ENCODE measurements around the gene UPK3A.
A peak's percentile ranks its signal among the peaks of the same experiment; 100 is the strongest.
"Not testable (repeated sequence)": the region's sequence is repeated elsewhere in the genome, so short reads cannot be mapped to it uniquely, and the experiment has no call there.

UPK3A gene

DNA sequence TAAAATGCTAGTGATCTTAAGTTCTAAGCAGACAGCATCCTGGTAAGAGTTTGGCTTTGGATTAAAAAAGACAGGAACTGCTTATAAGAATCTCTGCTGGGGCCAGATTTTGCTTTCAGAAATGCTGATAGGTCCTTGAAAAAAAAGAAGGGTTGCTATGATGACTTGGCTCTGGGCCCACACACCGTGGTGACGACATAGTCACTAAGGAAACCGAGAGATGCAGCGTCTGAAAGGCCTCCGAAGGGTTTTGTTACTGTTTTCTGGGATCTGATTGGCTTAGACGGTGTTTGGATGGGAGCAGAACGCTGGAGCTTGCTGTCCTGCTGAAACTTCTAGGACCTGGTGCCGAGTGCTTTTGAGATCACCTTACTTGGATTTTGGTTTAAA, 33.4 kb downstream of the UPK3A start:
- Mint-ChIP-seq H3K4me1 (ENCODE audit: low read depth) (peaks cover 91% of the 10 kb centered on the region), H3K36me3 (ENCODE audit: low read depth) (peaks cover 29% of the 10 kb centered on the region), H3K27me3 (no peaks in the 10 kb centered on the region), H3K9me3 (no peaks in the 10 kb centered on the region), H3K27ac (peak overlapping the region; percentile 98), H3K4me3 (peak overlapping the region; percentile 79)
- peak; percentile 85 for DNase-seq

DNA sequence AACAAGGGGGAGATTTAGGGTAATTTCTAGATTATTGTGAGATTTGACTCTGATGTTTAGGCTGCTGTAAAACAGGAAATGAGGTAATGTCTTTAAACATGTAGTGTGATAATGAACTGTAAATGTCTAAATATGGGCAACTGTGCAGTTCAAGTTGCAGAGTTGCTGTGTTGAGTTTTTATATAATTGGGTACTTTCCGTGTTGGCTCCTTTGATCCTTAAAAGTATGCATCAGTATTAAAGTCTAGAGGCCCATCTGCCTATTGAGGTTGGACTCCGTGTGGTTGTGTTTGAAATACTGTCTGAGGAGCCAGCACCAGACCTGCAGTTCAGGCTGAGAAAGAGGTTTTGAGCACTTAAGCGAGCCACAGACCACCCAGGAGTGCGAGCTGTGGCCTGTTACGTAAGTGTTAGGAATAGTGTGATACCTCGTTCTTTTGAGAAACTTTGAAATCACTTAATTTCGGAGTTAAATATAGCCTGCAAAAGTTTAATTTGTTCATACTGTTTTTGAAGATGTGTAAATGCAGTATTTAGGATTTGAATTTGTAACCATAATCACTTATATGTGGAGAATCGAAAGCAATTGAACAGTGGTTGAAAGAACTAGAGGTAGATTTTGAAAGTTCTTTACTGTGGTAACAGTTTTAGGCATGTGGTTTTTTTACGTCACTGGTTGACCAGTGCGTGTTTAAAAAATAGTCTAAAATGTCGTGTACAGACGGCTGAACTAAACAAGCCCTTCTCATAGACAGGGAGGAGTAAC, 34.0 kb downstream of the UPK3A start:
- Mint-ChIP-seq H3K27ac (peak overlapping the region; percentile 98), H3K27me3 (no peaks in the 10 kb centered on the region), H3K9me3 (no peaks in the 10 kb centered on the region), H3K4me1 (ENCODE audit: low read depth) (peaks cover 93% of the 10 kb centered on the region), H3K4me3 (peak overlapping the region; percentile 79), H3K36me3 (ENCODE audit: low read depth) (peaks cover 33% of the 10 kb centered on the region)
- peak; percentile 56 for DNase-seq

DNA sequence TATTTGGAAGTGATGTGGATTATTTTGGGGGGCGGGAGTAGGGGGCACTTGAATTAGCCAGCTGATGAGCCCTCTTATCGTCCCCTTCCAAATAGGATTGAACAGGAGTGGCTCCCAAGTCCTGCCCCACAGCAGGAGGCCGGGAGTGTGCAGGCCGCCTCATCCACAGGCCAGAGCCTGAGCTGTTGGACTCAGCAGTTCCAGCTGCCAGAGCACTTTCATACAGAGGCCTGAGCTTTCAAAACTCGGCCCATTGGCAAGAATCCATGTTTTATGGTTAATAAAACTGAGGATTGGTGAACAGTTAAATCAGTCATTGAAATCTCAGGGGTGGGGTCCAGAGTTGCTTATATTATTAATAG, 34.6 kb downstream of the UPK3A start:
- Mint-ChIP-seq H3K27me3 (no peaks in the 10 kb centered on the region), H3K36me3 (ENCODE audit: low read depth) (peaks cover 35% of the 10 kb centered on the region), H3K4me1 (ENCODE audit: low read depth) (peaks cover 93% of the 10 kb centered on the region), H3K9me3 (no peaks in the 10 kb centered on the region), H3K27ac (peak overlapping the region; percentile 98), H3K4me3 (peak overlapping the region; percentile 79)
- DNase-seq, result no peak

DNA sequence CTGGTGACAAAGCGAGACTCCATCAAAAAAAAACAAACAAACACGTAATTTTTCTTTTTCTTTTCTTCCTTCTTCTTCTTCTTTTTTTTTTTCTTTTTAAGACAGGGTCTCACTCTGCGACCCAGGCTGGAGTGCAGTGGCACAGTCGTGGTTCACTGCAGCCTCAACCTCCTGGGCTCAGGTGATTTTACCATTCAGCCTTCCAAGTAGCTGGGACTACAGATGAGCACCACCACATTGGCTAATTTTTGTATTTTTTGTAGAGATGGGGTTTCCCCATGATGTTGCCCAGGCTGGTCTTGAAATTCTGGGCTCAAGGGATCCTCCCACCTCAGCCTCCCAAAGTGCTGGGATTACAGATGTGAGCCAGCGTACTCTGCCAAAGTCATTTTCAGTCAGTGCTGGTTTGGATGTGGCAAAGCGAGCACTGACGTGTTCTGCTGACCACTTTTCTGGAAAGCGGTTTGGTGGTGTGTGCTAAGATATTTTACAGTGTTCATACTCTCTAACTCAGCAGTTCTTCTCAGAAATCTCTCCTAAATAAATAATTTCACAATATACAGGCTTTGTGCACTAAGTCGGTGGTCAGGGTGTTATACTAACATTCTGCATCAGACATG, 35.7 kb downstream of the UPK3A start:
- Mint-ChIP-seq H3K36me3 (ENCODE audit: low read depth) (peaks cover 47% of the 10 kb centered on the region), H3K27me3 (no peaks in the 10 kb centered on the region), H3K27ac (peak overlapping the region; percentile 98), H3K4me1 (ENCODE audit: low read depth) (peaks cover 90% of the 10 kb centered on the region), H3K9me3 (no peaks in the 10 kb centered on the region), H3K4me3 (no peak overlapping the region)
- DNase-seq, result no peak

DNA sequence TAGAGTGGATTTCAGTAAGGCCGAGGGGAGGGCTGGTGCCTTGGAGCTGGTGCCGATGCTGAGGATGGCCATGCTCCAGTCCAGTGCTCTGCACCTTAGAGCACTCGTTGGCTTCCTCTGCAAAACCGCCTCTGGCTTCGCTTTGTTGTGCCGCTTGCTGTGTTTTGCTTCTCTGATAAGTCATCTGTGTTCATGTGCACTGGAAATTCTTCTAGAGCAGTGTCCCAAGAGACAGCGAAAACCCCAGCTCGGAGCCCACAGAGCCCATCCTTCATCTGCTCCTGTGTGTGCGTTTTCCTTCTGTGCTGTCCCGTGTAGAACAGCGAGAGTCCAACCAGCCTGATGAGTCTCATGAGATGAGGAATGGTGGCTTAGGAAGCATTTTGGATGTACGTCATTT, 37.1 kb downstream of the UPK3A start:
- no peak overlapping the region for H3K4me3 Mint-ChIP-seq
- H3K4me1 Mint-ChIP-seq (ENCODE audit: low read depth), result peaks cover 78% of the 10 kb centered on the region
- H3K27me3 Mint-ChIP-seq, result no peaks in the 10 kb centered on the region
- peak overlapping the region; percentile 77 for H3K27ac Mint-ChIP-seq
- H3K9me3 Mint-ChIP-seq, result no peaks in the 10 kb centered on the region
- no peak for DNase-seq
- H3K36me3 Mint-ChIP-seq (ENCODE audit: low read depth), result peaks cover 53% of the 10 kb centered on the region

DNA sequence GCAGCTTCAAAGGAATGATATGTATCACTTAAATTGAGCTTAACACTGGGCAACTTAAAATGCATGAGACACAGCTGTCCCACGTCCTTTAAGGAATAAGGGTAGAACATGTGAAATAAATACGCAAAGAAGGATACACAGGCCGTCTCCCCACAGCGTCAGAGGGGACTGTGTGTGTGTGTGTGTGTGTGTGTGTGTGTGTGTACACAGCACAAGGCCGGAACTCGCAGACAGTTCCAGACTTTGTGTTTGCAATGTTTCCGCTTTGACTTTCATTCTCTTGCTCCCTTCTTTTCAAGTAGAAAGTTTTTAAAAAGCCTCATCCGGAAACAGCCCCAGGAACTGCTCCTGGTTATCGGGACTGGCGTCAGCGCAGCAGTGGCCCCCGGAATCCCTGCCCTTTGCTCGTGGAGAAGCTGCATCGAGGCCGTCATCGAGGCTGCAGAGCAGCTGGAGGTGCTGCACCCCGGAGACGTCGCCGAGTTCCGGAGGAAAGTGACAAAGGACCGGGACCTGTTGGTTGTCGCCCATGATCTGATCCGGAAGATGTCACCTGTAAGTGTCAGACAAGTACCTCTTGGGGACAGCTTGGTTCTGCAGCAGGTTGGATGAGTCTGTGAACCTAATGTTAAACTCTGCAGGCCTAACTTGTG, 38.2 kb downstream of the UPK3A start:
- Mint-ChIP-seq H3K27me3 (no peaks in the 10 kb centered on the region), H3K36me3 (ENCODE audit: low read depth) (peaks cover 60% of the 10 kb centered on the region), H3K9me3 (no peaks in the 10 kb centered on the region), H3K4me1 (ENCODE audit: low read depth) (peaks cover 67% of the 10 kb centered on the region), H3K27ac (peak overlapping the region; percentile 77), H3K4me3 (peak overlapping the region; percentile 49)
- no peak for DNase-seq

DNA sequence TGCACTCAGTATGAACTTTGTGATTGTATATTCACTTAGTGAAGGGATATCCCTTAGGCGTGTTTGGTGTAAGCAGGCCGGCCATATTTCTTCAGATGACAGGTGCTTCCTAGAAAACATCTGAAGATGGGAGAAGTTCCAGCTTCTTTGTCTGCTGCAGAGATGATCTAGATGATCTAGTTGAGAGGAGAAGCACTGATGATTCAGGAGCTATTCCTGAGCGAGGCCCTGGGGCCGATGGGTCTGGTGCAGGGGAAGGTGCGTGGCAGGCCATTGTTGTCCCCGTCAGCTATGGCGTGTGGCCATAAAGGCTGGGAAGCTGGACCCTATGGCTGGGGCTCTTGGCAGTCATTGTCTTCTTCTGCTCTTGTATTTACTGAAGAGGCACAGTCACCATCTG, 38.9 kb downstream of the UPK3A start:
- H3K27ac Mint-ChIP-seq, result peak overlapping the region; percentile 78
- no peaks in the 10 kb centered on the region for H3K9me3 Mint-ChIP-seq
- H3K4me1 Mint-ChIP-seq (ENCODE audit: low read depth), result peaks cover 60% of the 10 kb centered on the region
- peaks cover 65% of the 10 kb centered on the region for H3K36me3 Mint-ChIP-seq (ENCODE audit: low read depth)
- DNase-seq, result no peak
- peak overlapping the region; percentile 49 for H3K4me3 Mint-ChIP-seq
- no peaks in the 10 kb centered on the region for H3K27me3 Mint-ChIP-seq

DNA sequence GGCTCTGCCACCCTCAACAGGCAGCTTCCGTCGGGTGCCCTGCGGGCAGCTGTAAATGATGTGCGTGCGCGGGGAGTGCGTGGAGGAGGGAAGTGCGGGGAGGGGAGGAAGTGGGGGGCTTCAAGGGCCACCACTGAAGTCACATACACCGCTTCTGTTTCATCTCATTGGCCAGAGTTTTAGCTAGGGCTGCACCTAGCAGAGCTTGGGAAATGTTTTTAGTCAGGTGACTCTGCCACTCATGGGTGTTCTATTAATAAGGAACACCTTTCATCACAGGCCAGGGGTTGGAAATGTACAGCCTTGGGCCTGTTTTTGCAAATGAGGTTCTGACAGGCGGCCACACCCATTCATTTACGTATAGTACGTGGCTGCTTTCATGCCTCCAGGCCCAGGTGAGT, 39.6 kb downstream of the UPK3A start:
- no peaks in the 10 kb centered on the region for H3K27me3 Mint-ChIP-seq
- H3K9me3 Mint-ChIP-seq, result no peaks in the 10 kb centered on the region
- peak overlapping the region; percentile 24 for H3K4me3 Mint-ChIP-seq
- DNase-seq, result no peak
- H3K4me1 Mint-ChIP-seq (ENCODE audit: low read depth), result peaks cover 60% of the 10 kb centered on the region
- H3K27ac Mint-ChIP-seq, result peak overlapping the region; percentile 78
- H3K36me3 Mint-ChIP-seq (ENCODE audit: low read depth), result peaks cover 72% of the 10 kb centered on the region

DNA sequence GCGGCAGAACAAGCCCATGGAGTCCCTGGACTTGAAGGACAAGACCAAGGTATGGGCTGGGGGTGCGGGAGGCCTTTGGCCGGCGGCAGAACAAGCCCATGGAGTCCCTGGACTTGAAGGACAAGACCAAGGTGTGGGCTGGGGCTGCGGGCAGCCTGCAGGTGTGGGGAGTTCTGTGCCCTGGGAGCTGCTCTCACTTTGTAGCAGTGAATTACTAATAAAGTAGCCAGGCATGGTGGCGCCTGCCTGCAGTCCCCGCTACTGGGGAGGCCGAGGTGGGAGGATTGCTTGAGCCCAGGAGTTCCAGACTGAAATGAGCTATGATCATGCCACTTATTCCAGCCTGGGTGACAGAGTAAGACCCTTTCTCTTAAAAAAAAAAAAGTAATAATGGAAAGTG, 43.5 kb downstream of the UPK3A start:
- H3K36me3 Mint-ChIP-seq (ENCODE audit: low read depth), result peaks cover 88% of the 10 kb centered on the region
- H3K27ac Mint-ChIP-seq, H3K4me3 Mint-ChIP-seq, DNase-seq, H3K9me3 Mint-ChIP-seq, H3K27me3 Mint-ChIP-seq: not testable (repeated sequence)
- H3K4me1 Mint-ChIP-seq (ENCODE audit: low read depth), result peaks cover 29% of the 10 kb centered on the region

DNA sequence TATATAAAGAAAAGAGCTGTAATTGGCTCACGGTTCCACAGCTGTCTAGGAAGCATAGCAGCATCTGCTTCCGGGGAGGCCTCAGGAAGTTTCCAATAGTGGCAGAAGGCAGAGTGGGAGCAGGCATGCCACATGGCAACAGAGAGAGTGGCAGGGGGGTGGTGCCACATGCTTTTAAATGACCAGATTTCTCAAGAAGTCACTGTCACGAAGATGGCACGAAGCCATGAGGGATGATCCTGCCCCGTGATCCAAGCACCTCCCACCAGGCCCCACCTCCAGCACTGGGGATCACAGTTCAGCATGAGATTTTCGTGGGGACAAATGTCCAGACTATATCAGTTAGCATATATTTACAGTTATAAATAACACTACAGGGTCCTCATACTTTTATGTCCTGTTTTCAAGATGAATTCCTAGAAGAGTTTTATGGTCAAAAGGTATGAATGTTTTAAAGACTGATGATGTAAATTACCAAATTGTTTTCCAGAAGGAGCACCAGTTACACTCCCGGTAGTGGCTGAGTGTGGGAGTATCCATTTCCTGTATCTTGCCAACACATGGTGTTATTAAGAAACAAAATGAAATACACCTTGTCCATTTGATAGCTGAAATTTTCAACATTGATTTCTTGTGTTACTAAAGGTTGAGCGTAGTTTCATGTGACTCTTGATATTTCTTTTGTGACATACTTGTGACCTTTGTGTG, 44.2 kb downstream of the UPK3A start:
- no peak for DNase-seq
- Mint-ChIP-seq H3K4me3 (no peak overlapping the region), H3K9me3 (no peaks in the 10 kb centered on the region), H3K36me3 (ENCODE audit: low read depth) (peaks cover 87% of the 10 kb centered on the region), H3K4me1 (ENCODE audit: low read depth) (peaks cover 23% of the 10 kb centered on the region), H3K27me3 (no peaks in the 10 kb centered on the region), H3K27ac (peak overlapping the region; percentile 58)

DNA sequence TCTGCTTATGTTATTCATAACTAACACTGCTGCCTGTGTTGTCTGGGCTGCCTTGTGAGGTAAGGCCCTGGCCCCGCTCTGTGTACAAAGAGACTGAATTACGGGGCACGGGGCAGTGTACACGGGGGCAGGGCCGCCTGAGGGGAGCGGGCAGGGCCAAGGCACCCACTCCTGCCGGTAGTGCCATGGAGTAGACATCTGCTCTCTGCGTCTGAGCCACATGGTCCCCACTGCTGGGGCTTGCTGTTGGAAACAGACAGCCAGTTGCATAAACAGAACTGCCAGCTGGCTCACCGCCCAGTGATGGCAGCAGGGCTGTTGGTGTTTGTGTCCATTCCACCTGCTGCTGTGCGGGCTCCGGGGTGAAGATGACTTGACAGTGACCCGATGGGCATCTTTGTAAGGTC, 44.8 kb downstream of the UPK3A start:
- no peak overlapping the region for H3K4me3 Mint-ChIP-seq
- peaks cover 87% of the 10 kb centered on the region for H3K36me3 Mint-ChIP-seq (ENCODE audit: low read depth)
- DNase-seq, result no peak
- peaks cover 23% of the 10 kb centered on the region for H3K4me1 Mint-ChIP-seq (ENCODE audit: low read depth)
- no peaks in the 10 kb centered on the region for H3K9me3 Mint-ChIP-seq
- peak overlapping the region; percentile 58 for H3K27ac Mint-ChIP-seq
- H3K27me3 Mint-ChIP-seq, result no peaks in the 10 kb centered on the region

DNA sequence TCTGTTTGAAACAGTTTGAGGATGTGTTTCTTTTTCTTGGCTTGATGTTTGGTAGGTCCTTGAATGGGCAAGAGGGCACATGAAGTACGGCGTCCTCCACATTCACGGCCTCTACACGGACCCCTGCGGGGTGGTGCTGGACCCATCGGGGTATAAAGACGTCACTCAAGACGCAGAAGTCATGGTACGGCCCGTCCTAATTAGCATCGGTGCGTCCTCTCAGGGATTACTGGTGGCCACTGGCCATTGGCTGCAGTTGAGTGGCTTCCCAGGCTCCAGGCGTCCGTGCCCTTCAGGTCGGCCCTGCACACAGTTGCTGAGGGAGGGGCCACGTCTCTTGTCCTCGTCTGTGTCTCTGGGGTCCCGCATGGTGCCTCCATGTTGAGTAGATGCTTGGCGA, 45.8 kb downstream of the UPK3A start:
- H3K27me3 Mint-ChIP-seq, result no peaks in the 10 kb centered on the region
- no peak overlapping the region for H3K27ac Mint-ChIP-seq
- H3K9me3 Mint-ChIP-seq, result no peaks in the 10 kb centered on the region
- DNase-seq, result no peak
- peaks cover 87% of the 10 kb centered on the region for H3K36me3 Mint-ChIP-seq (ENCODE audit: low read depth)
- H3K4me1 Mint-ChIP-seq (ENCODE audit: low read depth), result peaks cover 15% of the 10 kb centered on the region
- H3K4me3 Mint-ChIP-seq, result no peak overlapping the region

DNA sequence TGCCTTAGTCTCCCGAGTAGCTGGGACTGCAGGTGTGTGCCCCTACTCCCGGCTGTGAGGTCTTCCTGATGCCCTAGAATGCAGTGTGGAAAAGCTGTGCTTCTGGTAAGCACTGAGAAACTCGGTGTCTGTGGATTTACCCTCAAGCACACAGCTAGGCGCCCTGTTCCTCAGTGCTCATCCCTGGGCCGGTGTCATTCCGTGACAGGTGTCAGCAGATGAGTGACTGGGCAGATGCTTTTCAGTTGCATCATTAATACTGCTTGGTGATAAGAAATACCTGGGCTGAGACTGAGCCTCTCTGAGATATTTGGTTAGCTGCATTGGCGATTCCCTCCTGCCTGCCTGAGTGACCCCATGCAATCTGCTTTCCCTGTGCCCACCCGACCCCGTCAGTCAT, 46.7 kb downstream of the UPK3A start:
- DNase-seq, result no peak
- Mint-ChIP-seq H3K27ac (peak overlapping the region; percentile 12), H3K4me1 (ENCODE audit: low read depth) (peaks cover 20% of the 10 kb centered on the region), H3K27me3 (no peaks in the 10 kb centered on the region), H3K4me3 (no peak overlapping the region), H3K9me3 (no peaks in the 10 kb centered on the region), H3K36me3 (ENCODE audit: low read depth) (peaks cover 90% of the 10 kb centered on the region)

DNA sequence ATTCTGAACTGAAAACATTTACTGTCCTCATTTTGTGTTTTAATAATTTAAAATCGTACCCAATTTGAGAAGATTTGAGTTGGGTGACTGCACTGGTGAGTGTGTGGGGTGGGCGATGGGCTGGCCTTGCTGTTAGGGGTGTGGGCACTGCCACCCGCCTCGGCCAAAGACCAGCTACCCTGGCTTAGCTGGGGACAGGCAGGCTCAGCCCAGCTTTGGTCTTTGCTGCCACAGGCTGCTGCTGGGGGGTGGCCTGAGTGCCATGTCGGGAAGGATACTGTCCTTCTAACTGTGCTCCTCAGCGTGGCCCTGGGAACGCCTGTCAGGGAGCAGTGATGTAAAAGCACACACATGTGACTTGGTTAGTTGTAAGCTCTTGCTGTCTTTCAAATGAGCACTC, 47.3 kb downstream of the UPK3A start:
- Mint-ChIP-seq H3K4me3 (no peak overlapping the region), H3K36me3 (ENCODE audit: low read depth) (peaks cover 94% of the 10 kb centered on the region), H3K9me3 (no peaks in the 10 kb centered on the region), H3K27me3 (no peaks in the 10 kb centered on the region), H3K4me1 (ENCODE audit: low read depth) (peaks cover 25% of the 10 kb centered on the region), H3K27ac (no peak overlapping the region)
- no peak for DNase-seq

Measured in activated T-cell treated with anti-CD3 and anti-CD28 coated beads, Interleukin-2, amount 50 U/mL, for 24 hours (primary cell).